Mucosa of descending colon (tissue), 3 donors: ENCODE measurements around the gene NPSR1. TPM values are rescaled to one million over a fixed set of nuclear protein-coding genes. Genes with fewer than 3 reads are reported as not detected.
A peak's percentile ranks its signal among the peaks of the same experiment; 100 is the strongest.

Experiments
- ATAC-seq: fragments of 200-7000 bp; cut with Tn5 transposase; one replicate; pipeline ENCODE4 v1.9.1; 2020; ENCODE audit warnings: mild to moderate bottlenecking, moderate library complexity
- DNase-seq, 3 donors: peaks; one replicate each; pipeline ENCODE4 v3.0.0-alpha.2; 2020
- H3K36me3 ChIP-seq: fragments of 200-600 bp; one replicate; pipeline ENCODE4 v1.8.0; 2021; ENCODE audit warnings: low read depth, mild to moderate bottlenecking
- H3K4me1 ChIP-seq: fragments of 200-600 bp; one replicate; pipeline ENCODE4 v1.8.0; 2021; ENCODE audit warnings: low read depth, mild to moderate bottlenecking
- H3K4me3 ChIP-seq: fragments of 200-600 bp; one replicate; pipeline ENCODE4 v1.8.0; 2021; ENCODE audit warnings: mild to moderate bottlenecking
- H3K9me3 ChIP-seq: fragments of 200-600 bp; one replicate; pipeline ENCODE4 v1.8.0; 2021; ENCODE audit warnings: mild to moderate bottlenecking
- CTCF ChIP-seq: fragments of 200-600 bp; IDR thresholded peaks from one replicate; pipeline ENCODE4 v1.8.0; 2022; ENCODE audit warnings: antibody characterized with exemption, mild to moderate bottlenecking
- intact Hi-C, 2 donors: fragments of 100-400 bp; cut with DNase I in 1 of 2; cut with micrococcal nuclease in 1 of 2; formaldehyde crosslinking; loops; one replicate each; pipeline versions ENCODE4 v1.11.0 to v1.11.1; 2022; cut with DNase I, micrococcal nuclease
- total RNA-seq, 3 donors: library from RNA; stranded (reverse); fragmentation: NEBNext Ultra II Directional in 2 of 3; extraction: Animal tissue kit (Norgen Biotek cat#: 25700) in 2 of 3; gene quantifications; one replicate each; pipeline versions ENCODE4 v1.2.1 to v1.2.4, GENCODE V29; 2021 to 2023
- donor health status: DM: no; HTN: no; CAD: no; lungs with moderate emphysema.
- donor health status: DM: no; HTN: no; CAD: no.
- donor health status: DM: no; HTN: yes; CAD: no.

The NPSR1 gene
- total RNA-seq, 3 donors from 2014 or later = not detected

GRCh38 chr7:34757570-34758110 is 99.6 kb downstream of the NPSR1 start:
- ATAC-seq (no peak), DNase-seq (no peak)
- no peaks in the 10 kb centered on the region for H3K4me1 ChIP-seq
- no peak overlapping the region for H3K4me3 ChIP-seq
- no peak for TF ChIP-seq CTCF
- intact Hi-C loops = no loop called here
- H3K9me3 ChIP-seq = no peaks in the 10 kb centered on the region
- no peaks in the 10 kb centered on the region for H3K36me3 ChIP-seq

GRCh38 chr7:34758111-34758601 is 100.1 kb downstream of the NPSR1 start:
- no peak for TF ChIP-seq CTCF
- Histone ChIP-seq H3K4me3 (no peak overlapping the region), H3K9me3 (no peaks in the 10 kb centered on the region), H3K4me1 (no peaks in the 10 kb centered on the region), H3K36me3 (no peaks in the 10 kb centered on the region)
- intact Hi-C loops = no loop called here
- ATAC-seq (peak; percentile 31), DNase-seq (no peak)

DNA sequence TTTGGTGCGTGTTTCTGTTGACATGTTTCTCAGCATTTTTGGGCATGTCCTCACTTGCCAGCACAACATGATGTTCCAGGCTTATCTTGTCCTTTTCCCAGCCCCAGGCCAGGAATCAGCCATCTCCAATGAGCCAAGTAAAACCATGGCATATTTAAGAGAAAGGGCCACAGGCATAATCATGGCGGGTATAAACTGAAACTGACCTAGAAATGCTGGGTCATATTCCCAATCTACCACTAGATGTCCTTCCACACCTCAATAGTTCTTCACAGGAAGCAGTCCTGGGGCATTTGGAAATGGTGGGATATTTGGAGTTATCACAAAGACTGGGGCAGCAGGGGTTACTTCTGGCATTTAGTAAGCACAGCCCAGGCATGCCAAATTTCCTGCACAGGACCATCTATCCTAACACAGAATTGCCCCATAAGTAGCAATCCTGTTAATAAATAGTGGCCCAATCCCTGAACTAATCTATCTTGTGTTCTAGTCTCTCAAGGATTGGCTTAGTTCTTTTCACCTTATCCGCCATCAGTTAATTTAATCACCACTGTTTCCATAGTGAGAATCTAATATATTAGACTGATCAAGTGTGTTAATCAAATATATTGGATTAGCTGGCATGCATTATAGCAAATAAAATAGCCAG is 101.6 kb downstream of the NPSR1 start:
- H3K9me3 ChIP-seq = no peaks in the 10 kb centered on the region
- H3K36me3 ChIP-seq = no peaks in the 10 kb centered on the region
- TF ChIP-seq CTCF = peak; percentile 39
- intact Hi-C loops = no loop called here
- DNase-seq = peak in 1 of 3 donors; percentile 14
- H3K4me1 ChIP-seq = no peaks in the 10 kb centered on the region
- peak; percentile 71 for ATAC-seq
- no peak overlapping the region for H3K4me3 ChIP-seq

DNA sequence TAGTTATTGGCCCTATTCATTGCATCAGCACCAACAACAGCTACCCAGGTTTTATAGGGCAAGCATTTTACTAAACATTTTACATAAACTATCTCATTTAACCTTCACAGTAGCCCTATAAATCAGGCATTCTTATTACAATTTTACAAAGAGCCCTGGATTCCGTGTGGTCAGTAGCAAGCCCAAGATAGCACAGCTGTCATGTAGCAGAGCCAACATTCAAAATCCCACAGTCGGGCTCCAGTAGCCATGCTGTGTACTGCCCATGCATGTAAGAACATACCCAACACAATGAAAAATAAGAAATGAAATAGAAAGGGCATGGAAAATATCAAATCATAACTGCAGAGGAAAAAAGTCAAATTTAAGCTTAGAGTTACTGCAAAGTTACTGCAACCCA is 102.3 kb downstream of the NPSR1 start:
- TF ChIP-seq CTCF = no peak
- ATAC-seq = no peak
- H3K4me1 ChIP-seq = no peaks in the 10 kb centered on the region
- intact Hi-C loops = no loop called here
- no peak for DNase-seq
- no peaks in the 10 kb centered on the region for H3K9me3 ChIP-seq
- no peaks in the 10 kb centered on the region for H3K36me3 ChIP-seq
- no peak overlapping the region for H3K4me3 ChIP-seq

DNA sequence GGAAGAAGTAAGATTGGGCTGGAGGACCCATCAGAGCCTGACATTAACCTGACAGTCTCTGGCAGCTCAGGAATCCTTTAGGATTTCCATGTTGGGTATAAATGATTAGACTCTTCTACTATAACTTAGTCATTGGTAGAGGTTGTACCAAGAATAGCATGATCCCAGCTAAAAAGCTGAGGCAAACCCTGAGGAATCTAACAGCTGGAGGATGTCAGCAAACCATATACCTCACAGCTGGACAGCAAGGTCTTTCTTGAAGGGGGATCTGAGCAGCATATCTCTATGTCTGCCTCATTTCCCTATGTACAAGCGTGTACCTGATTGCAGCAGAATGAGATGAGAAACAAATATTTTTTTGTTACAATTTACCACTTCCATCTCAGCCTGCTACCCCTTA is 103.2 kb downstream of the NPSR1 start:
- no peak for DNase-seq
- ATAC-seq = no peak
- Histone ChIP-seq H3K4me3 (no peak overlapping the region), H3K9me3 (no peaks in the 10 kb centered on the region), H3K4me1 (no peaks in the 10 kb centered on the region), H3K36me3 (no peaks in the 10 kb centered on the region)
- intact Hi-C loops = no loop called here
- no peak for TF ChIP-seq CTCF
